ENCODE measurements around the gene SRPK2. TPM values are rescaled to one million over a fixed set of nuclear protein-coding genes. Genes with fewer than 3 reads are reported as not detected.
"Not testable (repeated sequence)": the region's sequence is repeated elsewhere in the genome, so short reads cannot be mapped to it uniquely, and the experiment has no call there.

The SRPK2 gene
- 21.6 and 32.1 TPM in 2 replicates for total RNA-seq (2014; rRNA removed)
- percentile 89 among the genes with signal in this experiment for Bru-seq, nascent RNA
- percentile 80 among the genes with signal in this experiment for BruChase-seq, experiment 1, labeled RNA remaining after a 6-hour chase
- BruChase-seq, experiment 2, labeled RNA remaining after a 2-hour chase, result percentile 82 among the genes with signal in this experiment
- long read RNA-seq, transcript SRPK2-202 (16 exons, 3,650 nt), result major isoform, 6 of 68 reads
- long read RNA-seq, partial matches to known transcripts, result 38 of 68 reads
- long read RNA-seq, other reads (novel, unspliced or antisense), result 19 of 68 reads

DNA sequence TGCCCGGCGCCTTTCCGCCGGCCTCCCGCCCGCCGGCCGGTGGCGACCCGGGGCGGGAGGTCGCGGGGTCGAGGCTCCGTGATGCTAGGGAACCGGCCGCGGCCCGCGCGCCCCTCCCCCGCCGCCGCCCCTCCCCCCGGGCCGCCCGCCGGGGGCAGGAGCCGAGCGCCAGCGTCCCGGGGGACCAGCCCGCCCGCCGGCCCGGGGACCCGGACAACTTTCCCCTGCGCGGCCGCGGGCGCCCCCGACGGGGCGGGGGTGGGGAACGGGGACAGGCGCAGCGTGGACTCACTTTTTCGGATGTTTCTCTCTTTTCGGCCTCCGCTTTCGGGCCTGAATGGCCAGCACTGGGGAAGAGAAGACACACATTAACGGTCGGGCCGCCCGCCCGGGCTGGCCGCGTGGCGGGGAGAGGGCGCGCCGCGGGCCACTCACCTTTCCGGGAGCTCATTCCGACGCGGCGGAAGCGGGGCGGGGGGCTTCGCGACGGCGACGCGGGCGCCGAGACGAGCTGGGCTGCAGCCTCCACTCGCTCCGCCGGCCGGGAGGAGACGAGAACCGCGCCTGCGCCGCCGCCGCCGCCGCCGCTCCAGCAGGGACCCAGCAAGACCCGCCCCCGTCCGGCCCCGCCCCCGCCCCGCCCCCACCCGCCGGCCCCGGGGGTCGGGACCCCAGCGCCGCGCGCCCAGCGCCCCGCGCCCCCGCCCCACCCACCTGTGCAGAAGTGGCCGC, at the start of gene SRPK2:
Gene SRPK2 (minus strand): TSS at position 566 of the 732 bp plus-strand sequence.
- intact Hi-C loops (cut with micrococcal nuclease), result loop anchor here (5.0 kb wide), 1 partner anchor 376 kb away; the partner anchor contains the start of gene KMT2E
- TF ChIP-seq EZH2phosphoT487 (IDR thresholded peaks at IDR 0.05; ENCODE audit: borderline replicate concordance, low read length) (no peak), EZH2 (IDR thresholded peaks at IDR 0.05; ENCODE audit: low read length, unreplicated experiment) (no peak)
- TF ChIP-seq, protein P1, sequence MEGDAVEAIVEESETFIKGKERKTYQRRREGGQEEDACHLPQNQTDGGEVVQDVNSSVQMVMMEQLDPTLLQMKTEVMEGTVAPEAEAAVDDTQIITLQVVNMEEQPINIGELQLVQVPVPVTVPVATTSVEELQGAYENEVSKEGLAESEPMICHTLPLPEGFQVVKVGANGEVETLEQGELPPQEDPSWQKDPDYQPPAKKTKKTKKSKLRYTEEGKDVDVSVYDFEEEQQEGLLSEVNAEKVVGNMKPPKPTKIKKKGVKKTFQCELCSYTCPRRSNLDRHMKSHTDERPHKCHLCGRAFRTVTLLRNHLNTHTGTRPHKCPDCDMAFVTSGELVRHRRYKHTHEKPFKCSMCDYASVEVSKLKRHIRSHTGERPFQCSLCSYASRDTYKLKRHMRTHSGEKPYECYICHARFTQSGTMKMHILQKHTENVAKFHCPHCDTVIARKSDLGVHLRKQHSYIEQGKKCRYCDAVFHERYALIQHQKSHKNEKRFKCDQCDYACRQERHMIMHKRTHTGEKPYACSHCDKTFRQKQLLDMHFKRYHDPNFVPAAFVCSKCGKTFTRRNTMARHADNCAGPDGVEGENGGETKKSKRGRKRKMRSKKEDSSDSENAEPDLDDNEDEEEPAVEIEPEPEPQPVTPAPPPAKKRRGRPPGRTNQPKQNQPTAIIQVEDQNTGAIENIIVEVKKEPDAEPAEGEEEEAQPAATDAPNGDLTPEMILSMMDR (conservative IDR thresholded peaks at IDR 0.05; ENCODE audit: low read depth, low read length), result no peak
- CTCF ChIA-PET, result interaction anchor here (0.6 kb wide), 1 partner anchor 377 kb away, joined by 6 read pairs; no protein-coding TSS in a partner anchor

DNA sequence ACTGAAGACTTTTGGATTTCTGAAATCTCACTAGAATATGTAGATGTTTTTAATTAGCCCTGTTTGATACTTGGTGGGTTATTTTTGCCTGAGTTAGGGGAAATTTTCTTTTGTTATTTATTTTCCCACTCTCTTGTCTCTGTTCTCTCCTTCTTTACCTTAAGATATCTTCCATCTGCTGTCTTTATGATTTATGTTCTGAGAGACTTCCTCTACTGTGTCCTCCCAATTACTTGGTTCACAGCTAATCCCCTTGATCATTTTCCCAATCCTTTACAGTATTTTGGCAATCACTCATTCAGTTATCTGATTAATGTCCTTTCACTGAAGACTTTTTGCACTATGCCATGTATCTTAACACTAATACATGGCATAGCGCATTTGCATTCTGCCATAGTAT, 49.5 kb upstream of the SRPK2 start:
- Histone ChIP-seq H3K4me3 (ENCODE audit: low read length) (no peak overlapping the region), H3K79me2 (ENCODE audit: low read length) (no peaks in the 10 kb centered on the region), H4K20me1 (ENCODE audit: low read length) (no peaks in the 10 kb centered on the region), H3K9me3 (ENCODE audit: low read length) (no peaks in the 10 kb centered on the region), H3F3A (ENCODE audit: low read length, unreplicated experiment) (no peaks in the 10 kb centered on the region), H3K27ac (ENCODE audit: low read length) (no peak overlapping the region), H2AFZ (ENCODE audit: low read length) (no peak overlapping the region), H3K4me1 (ENCODE audit: insufficient read depth, low read length) (peaks cover 8% of the 10 kb centered on the region), H3K36me3 (ENCODE audit: low read depth, low read length) (no peaks in the 10 kb centered on the region), H3K9ac (ENCODE audit: low read length) (no peak overlapping the region), H3K9me2 (replicated peaks; ENCODE audit: low read length) (no peaks in the 10 kb centered on the region), H3K27me3 (ENCODE audit: low read length) (no peaks in the 10 kb centered on the region), H3K4me2 (ENCODE audit: low read length) (no peak overlapping the region)
- TF ChIP-seq EZH2phosphoT487 (IDR thresholded peaks at IDR 0.05; ENCODE audit: borderline replicate concordance, low read length), result no peak
- TF ChIP-seq EZH2 (IDR thresholded peaks at IDR 0.05; ENCODE audit: low read length, unreplicated experiment), result no peak
- TF ChIP-seq, protein P1 (conservative IDR thresholded peaks at IDR 0.05; ENCODE audit: low read depth, low read length), result no peak
- no TSS peak for BruUV-seq (replicated peaks)
- CTCF ChIA-PET, result no interaction called here
- DNase-seq (no peak), ATAC-seq (no peak)
- intact Hi-C loops (cut with micrococcal nuclease), result loop anchor here (10.0 kb wide), 1 partner anchor 47 kb away; no protein-coding TSS in a partner anchor
- POLR2A ChIA-PET (ENCODE audit: unreplicated experiment), result no interaction called here

More for the DNA sequence above, at the start of gene SRPK2:
- no peaks in the 10 kb centered on the region for H3K27me3 ChIP-seq (ENCODE audit: low read length)
- H2AFZ ChIP-seq (ENCODE audit: low read length), result peak within 1 kb of the TSS; percentile 87
- H3K4me1 ChIP-seq (ENCODE audit: insufficient read depth, low read length), result peaks cover 8% of the 10 kb centered on the region; the same call in 1 of the 2 replicates
- no peak within 1 kb of the TSS for H3K27ac ChIP-seq (ENCODE audit: low read length)
- peak within 1 kb of the TSS; percentile 76 for H3K9ac ChIP-seq (ENCODE audit: low read length)
- H3K9me3 ChIP-seq (ENCODE audit: low read length), result no peaks in the 10 kb centered on the region
- no peaks in the 10 kb centered on the region for H3F3A ChIP-seq (ENCODE audit: low read length, unreplicated experiment)
- peak; percentile 59 for DNase-seq
- no peaks in the 10 kb centered on the region for H3K36me3 ChIP-seq (ENCODE audit: low read depth, low read length)
- ATAC-seq, result peak; percentile 80
- peak within 1 kb of the TSS; percentile 82 for H3K4me2 ChIP-seq (ENCODE audit: low read length)
- POLR2A ChIA-PET (ENCODE audit: unreplicated experiment), result interaction anchor here (0.6 kb wide), 2 partner anchors 313 to 728 kb away, joined by 3 to 14 read pairs; no protein-coding TSS in a partner anchor
- H3K79me2 ChIP-seq (ENCODE audit: low read length), result peaks cover 41% of the 10 kb centered on the region
- no peaks in the 10 kb centered on the region for H3K9me2 ChIP-seq (replicated peaks; ENCODE audit: low read length)
- H3K4me3 ChIP-seq (ENCODE audit: low read length), result peak within 1 kb of the TSS; percentile 94
- peaks cover 7% of the 10 kb centered on the region for H4K20me1 ChIP-seq (ENCODE audit: low read length)
- BruUV-seq (replicated peaks), result no TSS peak

DNA sequence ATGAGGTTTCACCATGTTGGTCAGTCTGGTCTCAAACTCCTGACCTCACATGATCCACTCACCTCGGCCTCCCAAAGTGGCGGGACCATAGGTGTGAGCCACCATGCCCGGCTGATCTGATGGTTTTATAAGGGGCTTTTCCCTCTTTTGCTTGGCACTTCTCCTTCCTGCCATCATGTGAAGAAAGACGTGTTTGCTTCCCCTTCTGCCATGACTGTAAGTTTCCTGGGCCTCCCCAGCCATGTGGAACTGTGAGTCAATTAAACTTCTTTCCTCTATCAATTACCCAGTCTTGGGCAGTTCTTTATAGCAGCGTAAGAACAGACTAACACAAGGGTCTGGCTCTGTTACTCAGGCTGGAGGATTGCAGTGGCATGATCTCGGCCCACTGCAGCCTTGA, 48.6 kb upstream of the SRPK2 start:
- BruUV-seq (replicated peaks); DNase-seq; H3K4me2 ChIP-seq (ENCODE audit: low read length); CTCF ChIA-PET; H3F3A ChIP-seq (ENCODE audit: low read length, unreplicated experiment); H2AFZ ChIP-seq (ENCODE audit: low read length); H4K20me1 ChIP-seq (ENCODE audit: low read length); POLR2A ChIA-PET (ENCODE audit: unreplicated experiment); H3K4me1 ChIP-seq (ENCODE audit: insufficient read depth, low read length); H3K9me3 ChIP-seq (ENCODE audit: low read length); H3K36me3 ChIP-seq (ENCODE audit: low read depth, low read length); H3K4me3 ChIP-seq (ENCODE audit: low read length); H3K27me3 ChIP-seq (ENCODE audit: low read length); H3K9ac ChIP-seq (ENCODE audit: low read length); H3K9me2 ChIP-seq (replicated peaks; ENCODE audit: low read length); ATAC-seq; H3K79me2 ChIP-seq (ENCODE audit: low read length); H3K27ac ChIP-seq (ENCODE audit: low read length): not testable (repeated sequence)
- intact Hi-C loops (cut with micrococcal nuclease), result loop anchor here (10.0 kb wide), 1 partner anchor 47 kb away; no protein-coding TSS in a partner anchor

All from PC-3 (cell line).